A673 (cell line): ENCODE results near the gene VTI1A. TPM values are rescaled to one million over a fixed set of nuclear protein-coding genes. Genes with fewer than 3 reads are reported as not detected.

Experiments
- BruUV-seq: library from RNA; stranded (reverse); fragments of 400-500 nt; replicated peaks from 2 replicates; lab custom pipeline; 2021; lab: Mats Ljungman, UMichigan
- CTCF ChIA-PET: fragments of 300-600 bp; sonication (Branson Sonifier 250); formaldehyde crosslinking; loops from one replicate; lab custom pipeline; 2022; ENCODE audit warnings: antibody characterized with exemption; lab: Charles Lee
- POLR2A ChIA-PET: fragments of 300-600 bp; sonication (Branson Sonifier 250); formaldehyde crosslinking; loops from one replicate; lab custom pipeline; 2022; ENCODE audit warnings: antibody characterized with exemption; ENCODE audit not compliant: low non-redundant PET; lab: Charles Lee
- DNase-seq: peaks from one replicate; pipeline ENCODE4 v3.0.0-alpha.2; 2015; ENCODE audit warnings: low spot score
- H3K27ac ChIP-seq: fragments of 200-600 bp; sonication (generic); 2 replicates; pipeline ENCODE4 v1.5.1; 2016; ENCODE audit warnings: mixed run types, low read depth, mild to moderate bottlenecking, mixed read lengths, antibody characterized with exemption, low read length; ENCODE audit not compliant: poor library complexity, severe bottlenecking
- H3K27me3 ChIP-seq: fragments of 200-600 bp; sonication (generic); replicated peaks from 2 replicates; pipeline ENCODE4 v1.6.1; 2017; ENCODE audit warnings: mixed run types, low read depth, mild to moderate bottlenecking, mixed read lengths, antibody characterized with exemption, low read length; ENCODE audit not compliant: insufficient read depth, poor library complexity
- H3K36me3 ChIP-seq: fragments of 200-600 bp; sonication (generic); 2 replicates; pipeline ENCODE4 v1.6.1; 2016; ENCODE audit warnings: mixed run types, mild to moderate bottlenecking, mixed read lengths, antibody characterized with exemption, low read length; ENCODE audit not compliant: insufficient read depth, poor library complexity, severe bottlenecking
- H3K4me1 ChIP-seq: fragments of 200-600 bp; sonication (generic); 2 replicates; pipeline ENCODE4 v1.6.1; 2017; ENCODE audit warnings: mixed run types, mild to moderate bottlenecking, mixed read lengths, antibody characterized with exemption, low read length; ENCODE audit not compliant: insufficient read depth, poor library complexity, severe bottlenecking
- H3K4me3 ChIP-seq: fragments of 200-600 bp; sonication (generic); 2 replicates; pipeline ENCODE4 v1.5.1; 2016; ENCODE audit warnings: low read depth, mixed run types, mild to moderate bottlenecking, mixed read lengths, low read length; ENCODE audit not compliant: poor library complexity, severe bottlenecking
- H3K9me3 ChIP-seq: fragments of 200-600 bp; sonication (generic); 2 replicates; pipeline ENCODE4 v1.6.1; 2016; ENCODE audit warnings: mixed run types, low read depth, mild to moderate bottlenecking, mixed read lengths, antibody characterized with exemption, low read length; ENCODE audit not compliant: poor library complexity, severe bottlenecking
- EZH2 ChIP-seq: fragments of 200-600 bp; sonication (generic); IDR thresholded peaks from 2 replicates; pipeline ENCODE4 v1.6.1; 2017; ENCODE audit warnings: borderline replicate concordance, low read depth, mild to moderate bottlenecking, mixed read lengths, antibody characterized with exemption, low read length; ENCODE audit not compliant: poor library complexity, severe bottlenecking
- intact Hi-C: fragments of 100-400 bp; cut with micrococcal nuclease; formaldehyde crosslinking; loops from one replicate; pipeline ENCODE4 v1.10.0; 2022; ENCODE audit not compliant: unreplicated experiment
- total RNA-seq: library from RNA; stranded (reverse); gene quantifications from 2 replicates; pipeline ENCODE4 v1.2.3, GENCODE V29; 2021
- TF ChIP-seq, protein P1 (sequence below): fragments of 300-800, 200-600 bp; sonication (generic); conservative IDR thresholded peaks from 2 replicates; pipeline ENCODE4 v1.5.1; 2017; ENCODE audit warnings: low read depth, mild to moderate bottlenecking, antibody characterized with exemption, low read length, moderate library complexity, mixed read lengths

The VTI1A gene
- total RNA-seq, 1 experiment from 2014 or later: 38.7 TPM

DNA sequence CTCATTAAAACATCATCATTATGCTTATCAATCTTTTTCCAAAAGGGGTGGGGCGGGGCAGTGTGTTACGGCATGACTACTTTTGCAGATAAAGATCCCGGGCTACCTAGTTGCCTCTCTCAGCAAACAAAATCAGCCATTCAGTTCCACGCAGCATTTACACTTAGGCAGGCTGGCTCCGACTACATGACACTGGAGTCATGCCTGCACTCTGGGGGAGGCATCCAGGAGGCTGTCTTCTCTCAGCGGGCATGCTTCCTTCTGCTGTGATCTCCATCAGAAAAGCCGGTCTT lies 309.2 kb downstream of the VTI1A start:
- H3K36me3 ChIP-seq: no peaks in the 10 kb centered on the region
- TF ChIP-seq, protein P1, sequence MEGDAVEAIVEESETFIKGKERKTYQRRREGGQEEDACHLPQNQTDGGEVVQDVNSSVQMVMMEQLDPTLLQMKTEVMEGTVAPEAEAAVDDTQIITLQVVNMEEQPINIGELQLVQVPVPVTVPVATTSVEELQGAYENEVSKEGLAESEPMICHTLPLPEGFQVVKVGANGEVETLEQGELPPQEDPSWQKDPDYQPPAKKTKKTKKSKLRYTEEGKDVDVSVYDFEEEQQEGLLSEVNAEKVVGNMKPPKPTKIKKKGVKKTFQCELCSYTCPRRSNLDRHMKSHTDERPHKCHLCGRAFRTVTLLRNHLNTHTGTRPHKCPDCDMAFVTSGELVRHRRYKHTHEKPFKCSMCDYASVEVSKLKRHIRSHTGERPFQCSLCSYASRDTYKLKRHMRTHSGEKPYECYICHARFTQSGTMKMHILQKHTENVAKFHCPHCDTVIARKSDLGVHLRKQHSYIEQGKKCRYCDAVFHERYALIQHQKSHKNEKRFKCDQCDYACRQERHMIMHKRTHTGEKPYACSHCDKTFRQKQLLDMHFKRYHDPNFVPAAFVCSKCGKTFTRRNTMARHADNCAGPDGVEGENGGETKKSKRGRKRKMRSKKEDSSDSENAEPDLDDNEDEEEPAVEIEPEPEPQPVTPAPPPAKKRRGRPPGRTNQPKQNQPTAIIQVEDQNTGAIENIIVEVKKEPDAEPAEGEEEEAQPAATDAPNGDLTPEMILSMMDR: no peak
- TF ChIP-seq EZH2: no peak
- intact Hi-C loops: no loop called here
- peaks cover 25% of the 10 kb centered on the region for H3K4me1 ChIP-seq
- no TSS peak for BruUV-seq
- no peak overlapping the region for H3K4me3 ChIP-seq
- H3K27ac ChIP-seq: no peak overlapping the region
- no peak for DNase-seq
- ChIA-PET POLR2A (no interaction called here), CTCF (no interaction called here)
- H3K27me3 ChIP-seq: no peaks in the 10 kb centered on the region
- no peaks in the 10 kb centered on the region for H3K9me3 ChIP-seq

DNA sequence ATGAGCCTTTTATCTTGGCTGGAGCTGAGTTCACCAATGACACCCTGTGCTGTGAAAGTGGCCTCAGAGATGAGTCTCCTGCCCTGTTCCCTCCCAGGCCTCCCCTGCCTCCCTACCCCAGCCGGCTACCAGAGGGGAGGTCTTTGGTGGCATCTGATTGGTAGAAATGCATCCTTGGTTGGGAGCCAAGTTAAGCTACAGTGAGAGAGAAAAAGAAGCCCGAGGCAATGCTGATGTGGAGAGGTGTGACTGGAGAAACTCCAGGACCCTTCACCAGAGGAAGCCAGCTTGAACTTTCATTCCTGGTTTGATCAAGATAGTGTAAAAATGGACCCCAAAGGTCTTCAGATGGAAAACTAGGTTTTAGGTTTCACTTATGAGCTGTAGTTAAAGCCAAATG lies 311.9 kb downstream of the VTI1A start:
- BruUV-seq: no TSS peak
- H3K4me3 ChIP-seq: no peak overlapping the region
- H3K9me3 ChIP-seq: no peaks in the 10 kb centered on the region
- H3K36me3 ChIP-seq: no peaks in the 10 kb centered on the region
- CTCF ChIA-PET: no interaction called here
- DNase-seq: no peak
- H3K4me1 ChIP-seq: peaks cover 19% of the 10 kb centered on the region
- H3K27ac ChIP-seq: no peak overlapping the region
- intact Hi-C loops: no loop called here
- TF ChIP-seq EZH2: no peak
- TF ChIP-seq, protein P1: no peak
- no peaks in the 10 kb centered on the region for H3K27me3 ChIP-seq
- POLR2A ChIA-PET: no interaction called here

- no TSS peak for BruUV-seq
- intact Hi-C loops: no loop called here
- Histone ChIP-seq H3K4me3 (no peak overlapping the region), H3K27me3 (no peaks in the 10 kb centered on the region), H3K9me3 (no peaks in the 10 kb centered on the region), H3K36me3 (no peaks in the 10 kb centered on the region), H3K4me1 (peaks cover 13% of the 10 kb centered on the region), H3K27ac (no peak overlapping the region)
- CTCF ChIA-PET: no interaction called here
- TF ChIP-seq EZH2: no peak
- TF ChIP-seq, protein P1: no peak
- DNase-seq: no peak
- POLR2A ChIA-PET: no interaction called here
Measured at GRCh38 chr10:112759496-112759895, 312.5 kb downstream of the VTI1A start.
